ENCODE measurements around the gene KDM3A. TPM values are rescaled to one million over a fixed set of nuclear protein-coding genes. Genes with fewer than 3 reads are reported as not detected.
"Not testable (repeated sequence)": the region's sequence is repeated elsewhere in the genome, so short reads cannot be mapped to it uniquely, and the experiment has no call there.

Gene KDM3A
- total RNA-seq, 2 experiments from 2014 or later = 81.9 to 91.8 TPM

DNA sequence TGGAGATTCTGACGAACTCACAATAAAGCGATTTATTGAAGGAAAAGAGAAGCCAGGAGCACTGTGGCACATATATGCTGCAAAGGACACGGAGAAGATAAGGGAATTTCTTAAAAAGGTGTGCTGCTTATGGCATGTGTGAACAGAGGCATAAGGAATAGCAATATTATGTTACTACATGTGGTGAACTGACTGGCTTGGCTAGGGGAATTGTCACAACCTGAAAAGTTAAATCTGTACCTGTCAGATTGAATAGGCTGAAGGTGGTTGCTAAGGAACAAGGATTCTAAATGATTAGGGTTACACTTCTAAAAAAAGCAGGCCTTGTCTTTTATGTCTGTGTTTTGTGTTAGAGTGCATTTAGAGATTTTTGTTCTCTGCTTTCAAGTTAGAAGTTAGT, 48.4 kb downstream of the KDM3A start:
- Mint-ChIP-seq H3K27me3 (no peaks in the 10 kb centered on the region), H3K4me1 (peaks cover 14% of the 10 kb centered on the region), H3K27ac (no peak overlapping the region), H3K9me3 (no peaks in the 10 kb centered on the region), H3K4me3 (no peak overlapping the region), H3K36me3 (ENCODE audit: low read depth) (peaks cover 98% of the 10 kb centered on the region)
- DNase-seq = no peak
- POLR2A ChIA-PET = no interaction called here
- CTCF ChIA-PET = no interaction called here

DNA sequence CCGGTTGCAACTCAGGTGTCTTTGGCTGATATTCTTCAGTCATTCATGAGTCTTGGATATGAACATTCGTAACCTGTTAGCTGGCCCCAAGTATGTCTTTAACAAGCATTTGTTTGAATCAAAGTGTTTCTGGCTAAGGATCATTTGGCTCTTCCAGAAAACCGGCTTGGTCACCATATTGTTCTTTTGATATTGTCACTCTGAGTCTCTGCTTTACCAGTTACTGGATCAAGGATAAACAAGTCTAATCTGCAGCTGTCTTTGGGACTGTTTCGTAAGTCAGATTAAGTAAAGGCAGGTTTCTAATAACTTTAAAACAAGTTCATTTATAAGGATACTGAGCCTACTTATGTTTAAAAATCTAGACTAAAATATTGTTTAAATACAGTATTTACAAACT, 49.1 kb downstream of the KDM3A start:
- ChIA-PET CTCF (no interaction called here), POLR2A (no interaction called here)
- Mint-ChIP-seq H3K9me3 (no peaks in the 10 kb centered on the region), H3K36me3 (ENCODE audit: low read depth) (peaks cover 98% of the 10 kb centered on the region), H3K4me3 (no peak overlapping the region), H3K4me1 (peaks cover 8% of the 10 kb centered on the region), H3K27ac (no peak overlapping the region), H3K27me3 (no peaks in the 10 kb centered on the region)
- no peak for DNase-seq

DNA sequence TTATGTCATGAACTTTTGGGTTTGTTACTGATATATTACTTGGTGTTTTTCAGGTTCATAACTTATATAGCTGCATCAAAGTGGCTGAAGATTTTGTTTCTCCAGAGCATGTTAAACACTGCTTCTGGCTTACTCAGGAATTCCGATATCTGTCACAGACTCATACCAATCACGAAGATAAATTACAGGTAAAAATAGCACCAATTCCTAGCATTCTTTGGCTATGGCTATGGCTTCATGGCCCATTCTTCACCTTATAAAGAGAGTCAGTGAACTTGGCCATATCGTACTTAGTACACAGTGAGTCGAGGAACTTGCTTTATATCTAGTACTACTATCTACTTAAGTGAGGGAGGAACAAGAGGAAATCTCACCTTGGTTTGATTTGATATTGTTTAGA, 49.9 kb downstream of the KDM3A start:
- H3K4me3 Mint-ChIP-seq = no peak overlapping the region
- no peaks in the 10 kb centered on the region for H3K9me3 Mint-ChIP-seq
- peaks cover 98% of the 10 kb centered on the region for H3K36me3 Mint-ChIP-seq (ENCODE audit: low read depth)
- ChIA-PET POLR2A (interaction anchor here (1.3 kb wide), 1 partner anchor 12 kb away, joined by 3 read pairs; no protein-coding TSS in a partner anchor), CTCF (no interaction called here)
- H3K4me1 Mint-ChIP-seq = peaks cover under 1% of the 10 kb centered on the region
- DNase-seq = no peak
- no peak overlapping the region for H3K27ac Mint-ChIP-seq
- no peaks in the 10 kb centered on the region for H3K27me3 Mint-ChIP-seq

DNA sequence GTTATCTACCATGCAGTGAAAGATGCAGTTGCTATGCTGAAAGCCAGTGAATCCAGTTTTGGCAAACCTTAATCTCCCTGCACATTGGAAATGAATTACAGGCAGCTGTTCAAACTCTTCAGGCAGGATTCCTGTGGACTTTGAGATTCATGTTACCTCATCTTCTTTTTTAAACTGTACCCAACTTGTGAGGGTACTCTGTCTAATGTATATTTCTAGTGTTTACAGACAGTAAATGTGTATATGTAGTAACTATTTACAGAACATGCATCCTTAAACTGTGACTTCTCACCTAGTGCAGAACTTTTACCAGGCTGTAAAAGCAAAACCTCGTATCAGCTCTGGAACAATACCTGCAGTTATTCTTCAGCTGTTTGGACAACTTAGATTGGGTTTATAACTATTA, 50.9 kb downstream of the KDM3A start:
- Mint-ChIP-seq H3K27ac (no peak overlapping the region), H3K4me3 (no peak overlapping the region), H3K9me3 (no peaks in the 10 kb centered on the region), H3K27me3 (no peaks in the 10 kb centered on the region), H3K4me1 (no peaks in the 10 kb centered on the region), H3K36me3 (ENCODE audit: low read depth) (peaks cover 96% of the 10 kb centered on the region)
- ChIA-PET CTCF (no interaction called here), POLR2A (interaction anchor here (1.3 kb wide), 1 partner anchor 11 kb away, joined by 3 read pairs; no protein-coding TSS in a partner anchor)
- no peak for DNase-seq

DNA sequence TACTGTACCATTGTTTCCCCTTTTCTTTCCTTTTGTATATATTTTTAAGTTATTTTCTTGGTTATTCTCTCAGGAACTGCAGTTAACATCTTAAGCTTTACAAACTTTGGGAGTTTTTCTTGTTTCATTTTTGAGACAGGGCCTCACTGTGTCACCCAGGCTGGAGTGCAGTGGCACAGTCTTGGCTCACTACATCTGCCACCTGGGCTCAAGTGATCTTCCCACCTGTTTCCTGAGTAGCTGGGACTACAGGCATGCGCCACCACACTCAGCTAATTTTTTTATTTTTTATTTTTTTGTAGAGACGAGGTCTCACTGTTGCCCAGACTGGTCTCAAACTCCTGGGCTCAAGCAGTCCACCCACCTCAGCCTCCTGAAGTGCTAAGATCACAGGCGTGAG, 55.2 kb downstream of the KDM3A start:
- peaks cover 29% of the 10 kb centered on the region for H3K9me3 Mint-ChIP-seq
- ChIA-PET CTCF (interaction anchor here (1.2 kb wide), 1 partner anchor 56 kb away, joined by 3 read pairs; the partner anchor contains the start of gene KDM3A), POLR2A (interaction anchor here (1.4 kb wide), 1 partner anchor 55 kb away, joined by 4 read pairs; the partner anchor contains the start of gene KDM3A)
- not testable (repeated sequence) for H3K27me3 Mint-ChIP-seq, H3K4me3 Mint-ChIP-seq, H3K27ac Mint-ChIP-seq, DNase-seq, H3K4me1 Mint-ChIP-seq
- peaks cover 95% of the 10 kb centered on the region for H3K36me3 Mint-ChIP-seq (ENCODE audit: low read depth)

DNA sequence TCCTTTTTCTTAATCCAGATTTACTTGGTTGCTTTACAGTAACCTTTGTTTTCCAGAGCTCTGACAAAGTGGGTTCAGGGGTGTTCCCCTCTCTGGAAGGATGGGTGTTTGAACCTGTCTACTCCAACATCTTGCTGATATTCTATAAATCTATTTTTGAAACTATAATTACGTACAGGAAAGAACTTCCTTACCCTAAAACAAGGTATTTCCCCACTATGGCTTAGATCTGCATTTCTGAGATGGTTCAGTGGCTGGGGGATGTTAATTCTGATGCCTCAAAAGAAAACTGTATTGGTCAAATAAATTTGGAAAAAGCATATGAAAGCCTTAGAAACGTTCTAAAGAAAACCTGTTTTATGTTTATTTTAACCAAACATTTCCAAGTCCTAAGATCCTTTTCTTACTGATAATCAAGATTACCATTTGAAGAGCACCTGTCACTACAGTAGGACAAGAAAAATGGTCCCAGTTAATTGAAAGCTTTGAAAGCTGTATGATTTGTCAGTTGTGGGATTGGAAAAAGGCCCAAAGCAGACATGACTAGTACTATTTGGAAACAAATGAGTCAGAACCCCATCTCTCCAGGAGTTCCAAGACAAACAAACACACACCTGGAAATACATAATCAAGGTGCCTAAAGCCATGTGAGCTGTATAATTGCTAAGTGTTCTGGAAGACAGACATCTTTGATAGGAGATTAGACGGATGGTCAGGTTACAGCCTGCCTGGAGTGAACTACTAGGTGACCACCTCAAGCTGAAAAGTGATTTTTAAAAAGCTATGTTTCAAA, 57.5 kb downstream of the KDM3A start:
- Mint-ChIP-seq H3K9me3 (peaks cover 37% of the 10 kb centered on the region), H3K4me1 (no peaks in the 10 kb centered on the region), H3K27me3 (no peaks in the 10 kb centered on the region), H3K4me3 (no peak overlapping the region), H3K36me3 (ENCODE audit: low read depth) (peaks cover 97% of the 10 kb centered on the region), H3K27ac (no peak overlapping the region)
- DNase-seq = no peak
- ChIA-PET POLR2A (no interaction called here), CTCF (no interaction called here)

DNA sequence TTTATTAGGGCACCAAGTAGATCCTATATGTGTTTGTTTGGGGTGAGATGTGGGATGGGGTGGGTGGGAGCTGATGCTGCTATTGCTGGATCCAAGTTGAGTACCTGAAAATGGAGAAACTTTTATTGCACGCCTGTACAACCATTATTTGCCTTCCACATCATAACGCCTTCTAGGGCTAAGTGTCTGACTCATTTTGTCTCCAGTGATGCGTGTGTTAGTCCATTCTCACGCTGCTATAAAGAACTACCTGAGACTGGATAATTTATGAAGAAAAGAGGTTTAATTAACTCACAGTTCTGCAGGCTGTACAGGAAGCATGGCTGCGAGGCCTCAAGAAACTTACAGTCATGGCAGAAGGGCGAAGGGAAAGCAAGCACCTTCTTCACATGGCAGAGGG, 58.2 kb downstream of the KDM3A start:
- ChIA-PET CTCF (no interaction called here), POLR2A (no interaction called here)
- H3K27me3 Mint-ChIP-seq = no peaks in the 10 kb centered on the region
- peaks cover 96% of the 10 kb centered on the region for H3K36me3 Mint-ChIP-seq (ENCODE audit: low read depth)
- peaks cover 37% of the 10 kb centered on the region for H3K9me3 Mint-ChIP-seq
- no peak for DNase-seq
- no peaks in the 10 kb centered on the region for H3K4me1 Mint-ChIP-seq
- H3K27ac Mint-ChIP-seq = no peak overlapping the region
- no peak overlapping the region for H3K4me3 Mint-ChIP-seq

DNA sequence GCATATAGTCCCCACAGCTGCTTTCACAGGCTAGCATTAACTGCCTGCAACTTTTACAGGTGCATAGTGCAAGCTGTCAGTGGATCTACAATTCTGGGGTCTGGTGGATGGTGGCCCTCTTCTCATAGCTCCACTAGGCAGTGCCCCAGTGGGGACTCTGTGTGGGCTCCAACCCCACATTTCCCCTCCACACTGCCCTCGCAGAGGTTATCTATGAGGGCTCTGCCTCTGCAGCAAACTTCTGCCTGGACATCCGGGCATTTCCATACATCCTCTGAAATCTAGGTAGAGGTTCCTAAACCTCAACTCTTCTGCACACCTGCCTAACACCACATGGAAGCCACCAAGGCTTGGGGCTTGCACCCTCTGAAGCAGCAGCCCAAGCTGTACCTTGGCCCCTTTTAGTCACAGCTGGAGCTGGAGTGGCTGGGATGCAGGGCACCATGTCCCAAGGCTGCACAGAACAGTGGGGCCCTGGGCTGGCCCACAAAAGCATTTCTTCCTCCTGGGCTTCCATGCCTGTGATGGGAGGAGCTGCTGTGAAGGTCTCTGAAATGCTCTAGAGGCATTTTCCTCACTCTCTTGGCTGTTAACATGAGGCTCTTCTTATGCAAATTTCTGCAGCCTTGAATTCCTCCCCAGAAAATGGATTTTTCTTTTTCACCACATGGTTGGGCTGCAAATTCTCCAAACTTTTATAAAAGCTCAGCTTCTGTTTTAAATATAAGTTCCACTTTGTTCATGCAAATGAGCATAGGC, 59.3 kb downstream of the KDM3A start:
- H3K4me1 Mint-ChIP-seq = no peaks in the 10 kb centered on the region

DNA sequence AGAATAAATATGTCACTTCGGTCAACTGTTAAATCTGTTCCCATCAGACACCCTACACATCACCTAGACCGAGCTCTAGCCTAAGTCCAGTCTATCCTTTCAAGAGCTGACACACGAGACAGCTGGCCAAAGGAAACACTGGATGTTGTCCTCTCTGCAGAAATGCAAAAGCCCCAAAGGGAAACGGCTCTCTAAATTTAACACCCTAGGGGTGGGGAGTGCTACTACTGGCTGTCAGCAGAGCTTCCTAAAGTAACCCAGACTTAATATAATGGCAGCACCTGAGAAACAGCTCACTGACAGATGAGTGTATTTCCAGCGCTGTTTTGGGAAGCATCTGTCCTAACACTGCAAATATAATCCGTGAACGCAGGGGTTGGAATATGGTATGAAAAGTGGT, 66.4 kb downstream of the KDM3A start:
- ChIA-PET CTCF (no interaction called here), POLR2A (interaction anchor here (1.4 kb wide), 1 partner anchor 65 kb away, joined by 5 read pairs; no protein-coding TSS in a partner anchor)
- Mint-ChIP-seq H3K36me3 (ENCODE audit: low read depth) (peaks cover 68% of the 10 kb centered on the region), H3K27me3 (no peaks in the 10 kb centered on the region), H3K4me3 (no peak overlapping the region), H3K9me3 (peaks cover 4% of the 10 kb centered on the region), H3K27ac (no peak overlapping the region), H3K4me1 (peaks cover 3% of the 10 kb centered on the region)
- no peak for DNase-seq

More for the DNA sequence above, 59.3 kb downstream of the KDM3A start:
- ChIA-PET CTCF (no interaction called here), POLR2A (no interaction called here)
- Mint-ChIP-seq H3K27me3 (no peaks in the 10 kb centered on the region), H3K36me3 (ENCODE audit: low read depth) (peaks cover 93% of the 10 kb centered on the region), H3K9me3 (peaks cover 37% of the 10 kb centered on the region), H3K27ac (no peak overlapping the region), H3K4me3 (no peak overlapping the region)
- no peak for DNase-seq

DNA sequence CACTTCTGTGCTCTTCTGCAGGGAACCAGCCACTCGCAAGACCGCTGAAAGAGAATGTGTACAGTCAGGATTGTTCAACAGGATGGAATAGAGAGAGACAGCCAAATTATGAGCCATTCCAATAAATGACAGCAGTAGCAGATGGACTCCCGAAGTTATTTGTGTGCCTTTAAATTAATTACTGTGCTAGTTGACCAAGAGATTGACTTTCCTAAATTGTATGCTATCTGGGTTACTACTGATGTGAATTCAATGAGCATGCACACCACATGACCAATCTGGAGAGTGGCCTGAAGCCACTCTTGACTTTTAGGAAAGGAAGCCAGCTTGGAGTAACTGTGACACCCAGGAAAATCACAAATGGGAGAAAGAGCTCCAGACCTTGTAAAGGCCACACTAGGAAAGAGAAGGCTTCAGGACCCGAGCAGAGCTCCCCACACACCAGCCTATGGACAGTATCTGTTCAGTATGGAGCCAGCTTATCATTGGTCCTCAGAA, 69.3 kb downstream of the KDM3A start:
- DNase-seq = no peak
- Mint-ChIP-seq H3K4me3 (no peak overlapping the region), H3K36me3 (ENCODE audit: low read depth) (peaks cover 53% of the 10 kb centered on the region), H3K9me3 (no peaks in the 10 kb centered on the region), H3K4me1 (peaks cover 3% of the 10 kb centered on the region), H3K27ac (no peak overlapping the region), H3K27me3 (no peaks in the 10 kb centered on the region)
- ChIA-PET CTCF (no interaction called here), POLR2A (no interaction called here)

DNA sequence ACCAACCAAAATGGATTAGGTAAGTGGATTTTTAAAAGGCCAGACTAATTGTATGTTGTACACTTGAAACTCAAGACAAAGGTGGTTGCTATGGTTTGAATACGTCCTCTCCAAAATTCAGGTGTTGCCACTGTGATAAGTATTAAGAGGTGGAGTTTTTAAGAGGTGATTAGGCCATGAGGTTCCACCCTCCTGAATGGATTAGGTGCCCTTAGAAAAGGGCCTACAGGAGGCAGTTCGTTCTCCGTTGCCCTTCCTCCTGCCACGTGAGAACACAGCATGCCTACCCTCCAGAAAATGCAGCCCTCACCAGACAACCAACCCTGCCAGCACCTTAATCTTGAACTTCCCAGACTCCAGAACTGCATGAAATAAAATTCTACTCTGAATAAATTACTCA, 70.9 kb downstream of the KDM3A start:
- Mint-ChIP-seq H3K4me1 (peaks cover 3% of the 10 kb centered on the region), H3K27ac (no peak overlapping the region), H3K4me3 (no peak overlapping the region), H3K27me3 (no peaks in the 10 kb centered on the region), H3K36me3 (ENCODE audit: low read depth) (peaks cover 41% of the 10 kb centered on the region), H3K9me3 (peaks cover 2% of the 10 kb centered on the region)
- ChIA-PET CTCF (no interaction called here), POLR2A (no interaction called here)
- DNase-seq = no peak

DNA sequence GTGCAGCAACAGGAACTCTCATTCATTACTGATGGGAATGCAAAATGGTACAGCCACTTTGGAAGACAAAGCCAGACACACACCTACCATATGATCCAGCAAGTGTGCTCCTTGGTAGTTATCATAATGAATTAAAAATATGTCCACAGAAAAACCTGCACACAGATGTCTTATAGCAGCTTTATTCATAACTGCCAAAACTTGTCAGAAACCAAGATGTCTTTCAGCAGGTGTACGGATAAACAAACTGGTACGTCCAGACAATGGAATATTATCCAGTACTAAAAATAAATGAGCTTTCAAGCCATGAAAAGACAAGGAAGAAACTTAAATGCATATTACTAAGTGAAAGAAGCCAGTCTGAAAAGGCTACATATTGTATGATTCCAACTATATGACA, 71.7 kb downstream of the KDM3A start:
- CTCF ChIA-PET = no interaction called here
- Mint-ChIP-seq H3K4me1 (peaks cover 3% of the 10 kb centered on the region), H3K36me3 (ENCODE audit: low read depth) (peaks cover 34% of the 10 kb centered on the region), H3K9me3 (peaks cover 2% of the 10 kb centered on the region), H3K27ac (no peak overlapping the region), H3K4me3 (no peak overlapping the region), H3K27me3 (no peaks in the 10 kb centered on the region)
- POLR2A ChIA-PET = no interaction called here
- DNase-seq = no peak

DNA sequence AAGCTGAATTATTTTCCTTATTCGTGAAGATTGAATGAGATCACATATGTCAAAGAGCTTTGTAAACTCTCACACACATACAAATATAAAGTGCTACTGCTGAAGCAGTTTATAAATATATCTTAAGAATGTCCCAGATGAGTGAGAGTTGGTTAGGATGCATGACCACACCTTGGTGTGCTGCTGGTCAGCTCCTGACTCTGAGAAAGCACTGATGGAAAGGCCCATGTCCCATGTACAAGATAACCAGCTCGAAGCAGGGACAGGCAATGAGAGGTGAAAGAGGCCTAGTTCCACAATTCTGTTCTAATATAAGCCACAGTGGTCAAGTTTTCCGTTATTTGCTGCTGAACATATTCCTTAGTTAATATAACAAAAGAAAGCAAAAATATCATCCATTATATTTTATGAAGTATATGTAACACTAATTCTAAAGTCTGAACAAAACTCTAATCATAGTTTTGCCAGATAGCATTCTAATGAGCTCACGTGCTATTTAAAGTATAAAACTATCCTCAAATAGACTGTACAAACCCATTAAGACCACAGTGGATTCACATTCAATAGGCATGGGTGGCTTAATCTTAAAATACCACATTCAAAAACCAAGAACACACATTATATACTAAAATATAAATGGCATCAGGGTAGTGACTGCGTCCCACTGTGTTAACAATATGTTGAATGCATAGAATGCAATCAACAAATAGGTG, 72.9 kb downstream of the KDM3A start:
- CTCF ChIA-PET = no interaction called here

More for the DNA sequence above, 72.9 kb downstream of the KDM3A start:
- DNase-seq = no peak
- Mint-ChIP-seq H3K27me3 (no peaks in the 10 kb centered on the region), H3K4me3 (no peak overlapping the region), H3K9me3 (peaks cover 5% of the 10 kb centered on the region), H3K4me1 (peaks cover 3% of the 10 kb centered on the region), H3K27ac (no peak overlapping the region), H3K36me3 (ENCODE audit: low read depth) (peaks cover 25% of the 10 kb centered on the region)
- POLR2A ChIA-PET = no interaction called here

All from activated CD4-positive, alpha-beta memory T cell treated with anti-CD3 and anti-CD28 coated beads, Interleukin-2, amount 10 ng/mL, durations not matched to agents 7 days and 5 days (primary cell).